BJ (cell line): ENCODE measurements around the gene CPNE8. TPM values are rescaled to one million over a fixed set of nuclear protein-coding genes. Genes with fewer than 3 reads are reported as not detected.

Source experiments
- CTCF ChIA-PET: fragments of 350-600 bp; formaldehyde crosslinking; extraction: SDS; loops from one replicate; lab custom pipeline; 2021; ENCODE audit warnings: antibody characterized with exemption, inconsistent platforms; lab: Yijun Ruan, JAX
- POLR2A ChIA-PET: fragments of 300-600 bp; sonication (Branson Sonifier 250); formaldehyde crosslinking; extraction: SDS; loops from one replicate; lab custom pipeline; 2021; ENCODE audit warnings: antibody characterized with exemption; lab: Charles Lee
- DNase-seq: peaks from one replicate; pipeline ENCODE4 v3.0.0-alpha.2; 2011; ENCODE audit warnings: low read depth
- H3K27me3 ChIP-seq: 2 replicates; pipeline ENCODE4 v1.6.0; 2011; ENCODE audit warnings: low read length; ENCODE audit not compliant: control insufficient read depth, insufficient read depth
- H3K36me3 ChIP-seq: 2 replicates; pipeline ENCODE4 v1.5.1; 2011; ENCODE audit warnings: low read length; ENCODE audit not compliant: control insufficient read depth, insufficient read depth
- H3K4me3 ChIP-seq: 2 replicates; pipeline ENCODE4 v1.5.1; 2011; ENCODE audit warnings: low read depth, mild to moderate bottlenecking, control low read depth, low read length
- CTCF ChIP-seq: IDR thresholded peaks from 2 replicates; pipeline ENCODE4 v1.5.1; 2011; ENCODE audit warnings: low read depth, mild to moderate bottlenecking, control low read depth, inconsistent platforms, low read length, moderate library complexity; ENCODE audit not compliant: insufficient read depth
- polyA plus RNA-seq: library from polyadenylated mRNA; depleted of rRNA; stranded (reverse); fragments of >200 nt; gene quantifications from 2 replicates; pipeline ENCODE4 v1.2.3, GENCODE V29; 2011

The CPNE8 gene
- polyA plus RNA-seq, 1 experiment, result 0.47 TPM

DNA sequence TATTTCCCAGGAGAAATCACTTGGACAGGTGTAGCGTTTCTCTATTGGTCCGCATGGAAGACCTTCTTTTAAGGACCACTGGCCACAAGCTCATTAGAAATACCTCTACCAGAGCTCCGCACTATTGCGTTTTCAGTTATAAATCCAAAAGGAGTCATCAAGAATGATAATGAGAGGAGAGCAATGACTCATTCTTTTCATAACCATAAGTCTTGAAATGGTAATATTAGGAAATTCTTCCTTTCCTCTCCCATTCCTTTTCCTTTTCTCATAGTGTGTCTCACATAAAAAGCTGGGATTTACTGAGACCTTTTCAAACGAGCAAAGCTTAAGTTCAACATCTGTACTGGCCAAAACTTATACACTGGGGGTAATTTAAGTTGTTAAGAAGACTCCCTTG lies 215.7 kb downstream of the CPNE8 start:
- DNase-seq, result peak; percentile 16
- Histone ChIP-seq H3K4me3 (no peak overlapping the region), H3K36me3 (no peaks in the 10 kb centered on the region), H3K27me3 (no peaks in the 10 kb centered on the region)
- ChIA-PET POLR2A (no interaction called here), CTCF (no interaction called here)
- TF ChIP-seq CTCF, result no peak

DNA sequence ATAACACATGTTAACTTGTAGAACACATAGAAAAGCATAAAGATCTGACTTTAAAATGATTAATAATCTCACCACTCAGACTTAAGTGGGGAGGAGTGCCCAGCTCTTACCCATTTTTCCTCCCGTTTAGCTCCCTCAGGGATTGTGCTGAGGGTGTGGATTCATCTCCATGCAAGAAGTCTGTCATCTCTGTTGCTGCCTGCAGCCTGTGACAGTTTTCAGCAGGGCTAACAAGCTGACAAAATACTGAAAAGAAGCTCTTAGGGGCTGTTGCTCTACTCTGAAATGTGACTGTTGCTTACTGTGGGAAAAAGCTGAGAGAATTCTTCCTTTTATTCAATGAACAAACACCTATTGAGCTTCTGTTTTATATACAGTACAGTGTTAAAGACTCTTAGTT lies 216.2 kb downstream of the CPNE8 start:
- no peak for TF ChIP-seq CTCF
- Histone ChIP-seq H3K27me3 (no peaks in the 10 kb centered on the region), H3K36me3 (no peaks in the 10 kb centered on the region), H3K4me3 (no peak overlapping the region)
- no peak for DNase-seq
- POLR2A ChIA-PET, result no interaction called here
- CTCF ChIA-PET, result interaction anchor here (1.0 kb wide), 1 partner anchor 20 kb away, joined by 3 read pairs; no protein-coding TSS in a partner anchor

GRCh38 chr12:38682521-38682920 lies 222.9 kb downstream of the CPNE8 start:
- no peak for TF ChIP-seq CTCF
- DNase-seq, result no peak
- ChIA-PET POLR2A (no interaction called here), CTCF (no interaction called here)
- Histone ChIP-seq H3K36me3 (no peaks in the 10 kb centered on the region), H3K4me3 (no peak overlapping the region), H3K27me3 (no peaks in the 10 kb centered on the region)

- Histone ChIP-seq H3K36me3 (no peaks in the 10 kb centered on the region), H3K27me3 (no peaks in the 10 kb centered on the region), H3K4me3 (no peak overlapping the region)
- TF ChIP-seq CTCF, result no peak
- DNase-seq, result no peak
- POLR2A ChIA-PET, result no interaction called here
- CTCF ChIA-PET, result interaction anchor here (1.1 kb wide), 1 partner anchor 19 kb away, joined by 3 read pairs; no protein-coding TSS in a partner anchor
These were observed 235.9 kb downstream of the CPNE8 start for GRCh38 chr12:38669530-38669929.

DNA sequence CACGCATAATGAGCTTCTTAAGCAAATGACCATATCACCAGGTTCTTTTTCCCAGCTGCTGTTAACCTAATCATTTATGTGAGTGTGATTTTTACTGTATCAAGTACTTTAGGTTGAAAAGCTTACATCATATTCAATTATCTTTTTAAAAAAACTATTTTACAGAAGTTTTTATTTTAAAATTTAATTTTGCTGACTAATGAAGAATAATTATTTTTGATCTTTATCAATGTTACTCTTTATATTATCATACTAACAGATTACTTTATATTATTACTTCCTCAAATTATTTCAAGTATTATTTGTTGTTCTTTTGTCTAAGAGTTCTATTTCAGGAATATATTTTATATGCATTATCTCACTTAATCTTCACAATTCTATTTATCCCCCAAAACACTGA lies 236.3 kb downstream of the CPNE8 start:
- CTCF ChIA-PET, result interaction anchor here (1.1 kb wide), 1 partner anchor 20 kb away, joined by 3 read pairs; no protein-coding TSS in a partner anchor
- Histone ChIP-seq H3K27me3 (no peaks in the 10 kb centered on the region), H3K4me3 (no peak overlapping the region), H3K36me3 (no peaks in the 10 kb centered on the region)
- no peak for DNase-seq
- POLR2A ChIA-PET, result no interaction called here
- no peak for TF ChIP-seq CTCF
